Activated CD4-positive, alpha-beta T cell treated with anti-CD3 and anti-CD28 coated beads for 48 hours (primary cell): ENCODE results near the gene HSPG2.
A peak's percentile ranks its signal among the peaks of the same experiment; 100 is the strongest.
"Not testable (repeated sequence)": the region's sequence is repeated elsewhere in the genome, so short reads cannot be mapped to it uniquely, and the experiment has no call there.

ENCODE experiments used
- DNase-seq: peaks from one replicate; pipeline ENCODE4 v3.0.0-alpha.2; 2020

Gene HSPG2

GRCh38 chr1:21937034-21937371 lies at the start of gene HSPG2:
Gene HSPG2 (minus strand): TSS chr1:21937310. CDS start chr1:21937217, 93 bp downstream.
- DNase-seq, result no peak

GRCh38 chr1:21986386-21986785 lies 49.3 kb upstream of the HSPG2 start:
- not testable (repeated sequence) for DNase-seq

GRCh38 chr1:21985893-21986292 lies 48.8 kb upstream of the HSPG2 start:
- not testable (repeated sequence) for DNase-seq

GRCh38 chr1:21983539-21983938 lies 46.4 kb upstream of the HSPG2 start:
- not testable (repeated sequence) for DNase-seq

- not testable (repeated sequence) for DNase-seq
Observed at GRCh38 chr1:21982122-21982521, 45.0 kb upstream of the HSPG2 start.

- not testable (repeated sequence) for DNase-seq
Observed at GRCh38 chr1:21981253-21981652, 44.1 kb upstream of the HSPG2 start.

- not testable (repeated sequence) for DNase-seq
Observed at GRCh38 chr1:21980515-21981220, 43.6 kb upstream of the HSPG2 start.

- DNase-seq, result not testable (repeated sequence)
Observed at GRCh38 chr1:21978209-21978608, 41.1 kb upstream of the HSPG2 start.

GRCh38 chr1:21976703-21977239 lies 39.7 kb upstream of the HSPG2 start, which contains the start of gene CELA3B:
Gene CELA3B (plus strand): TSS chr1:21977022. CDS start chr1:21977040, 18 bp downstream.
- DNase-seq, result not testable (repeated sequence)

GRCh38 chr1:21975296-21975695 lies 38.2 kb upstream of the HSPG2 start:
- DNase-seq, result not testable (repeated sequence)

GRCh38 chr1:21974699-21975098 lies 37.6 kb upstream of the HSPG2 start:
- DNase-seq, result not testable (repeated sequence)

GRCh38 chr1:21973948-21974347 lies 36.8 kb upstream of the HSPG2 start:
- not testable (repeated sequence) for DNase-seq

GRCh38 chr1:21972973-21973441 lies 35.9 kb upstream of the HSPG2 start:
- DNase-seq, result not testable (repeated sequence)

GRCh38 chr1:21970523-21970922 lies 33.4 kb upstream of the HSPG2 start:
- DNase-seq, result not testable (repeated sequence)

GRCh38 chr1:21969066-21969465 lies 32.0 kb upstream of the HSPG2 start:
- not testable (repeated sequence) for DNase-seq

GRCh38 chr1:21967216-21967615 lies 30.1 kb upstream of the HSPG2 start:
- DNase-seq, result not testable (repeated sequence)

GRCh38 chr1:21966247-21967000 lies 29.3 kb upstream of the HSPG2 start:
- DNase-seq, result no peak

- DNase-seq, result peak; percentile 89
Observed at GRCh38 chr1:21963477-21964217, 26.5 kb upstream of the HSPG2 start.

GRCh38 chr1:21961799-21962198 lies 24.7 kb upstream of the HSPG2 start:
- DNase-seq, result no peak

GRCh38 chr1:21961337-21961736 lies 24.2 kb upstream of the HSPG2 start:
- DNase-seq, result no peak

GRCh38 chr1:21956720-21957552 lies 19.8 kb upstream of the HSPG2 start:
- DNase-seq, result peak; percentile 49
